HAP-1 (cell line): Measurements from ENCODE around the gene ITGA2B.
A peak's percentile ranks its signal among the peaks of the same experiment; 100 is the strongest.
"Not testable (repeated sequence)": the region's sequence is repeated elsewhere in the genome, so short reads cannot be mapped to it uniquely, and the experiment has no call there.

Experiments
- DNase-seq, 2 experiments: peaks; one replicate each; pipeline ENCODE4 v3.0.0-alpha.2; 2016 to 2020; ENCODE audit warnings: low spot score in 2 of 2
- H3K27me3 ChIP-seq: fragments of 250-450 bp; sonication (Bioruptor Pico); 2 replicates; pipeline ENCODE4 v1.5.1; 2020; ENCODE audit warnings: low read depth, mild to moderate bottlenecking, moderate library complexity
- H3K36me3 ChIP-seq: fragments of 250-450 bp; sonication (Bioruptor Pico); replicated peaks from 2 replicates; pipeline ENCODE4 v1.5.1; 2020; ENCODE audit warnings: mild to moderate bottlenecking
- H3K4me1 ChIP-seq: fragments of 250-450 bp; sonication (Bioruptor Pico); 2 replicates; pipeline ENCODE4 v1.5.1; 2020; ENCODE audit warnings: mild to moderate bottlenecking
- H3K4me3 ChIP-seq: fragments of 250-450 bp; sonication (Bioruptor Pico); 2 replicates; pipeline ENCODE4 v1.5.1; 2020; ENCODE audit warnings: mild to moderate bottlenecking, moderate library complexity
- H3K9me3 ChIP-seq: fragments of 250-450 bp; sonication (Bioruptor Pico); 2 replicates; pipeline ENCODE4 v1.5.1; 2020; ENCODE audit warnings: mild to moderate bottlenecking, moderate library complexity
- in situ Hi-C: fragments of 300-500 bp; cut with MboI; formaldehyde crosslinking; loops from 3 replicates; pipeline ENCODE4 v1.14.3; 2020; ENCODE audit warnings: low sequenced_read_pairs, inconsistent platforms, mixed read lengths

ITGA2B gene

DNA sequence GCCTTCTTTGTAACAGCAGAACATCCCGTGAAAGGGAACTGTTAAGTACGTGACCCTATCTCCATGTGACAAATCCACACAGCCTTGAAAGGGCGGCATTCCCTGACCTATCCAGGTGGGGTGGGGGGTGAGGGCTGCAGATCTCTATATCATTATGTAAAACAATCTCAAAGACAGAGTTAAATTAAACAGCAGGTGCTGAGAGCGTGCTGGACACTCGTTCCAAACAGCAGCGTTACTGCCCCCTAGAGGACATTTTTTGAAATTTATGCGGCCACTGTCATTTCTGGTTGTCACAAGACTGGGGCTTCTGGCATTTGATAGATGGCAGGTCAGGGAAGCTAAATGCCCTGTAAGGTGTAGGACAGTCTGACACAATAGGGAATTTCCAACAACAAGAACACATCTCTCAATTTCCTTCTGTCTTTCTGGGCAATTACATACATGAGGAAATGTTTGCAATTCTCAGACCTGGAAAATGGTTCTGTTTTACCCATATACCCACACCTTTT, 58.1 kb downstream of the ITGA2B start:
- H3K9me3 ChIP-seq, result no peaks in the 10 kb centered on the region; the same call in 1 of the 2 replicates
- in situ Hi-C loops, result no loop called here
- DNase-seq, result peak; percentile 74 to 87
- no peaks in the 10 kb centered on the region for H3K36me3 ChIP-seq
- H3K4me1 ChIP-seq, result peaks cover 4% of the 10 kb centered on the region
- H3K4me3 ChIP-seq, result no peak overlapping the region
- H3K27me3 ChIP-seq, result no peaks in the 10 kb centered on the region

DNA sequence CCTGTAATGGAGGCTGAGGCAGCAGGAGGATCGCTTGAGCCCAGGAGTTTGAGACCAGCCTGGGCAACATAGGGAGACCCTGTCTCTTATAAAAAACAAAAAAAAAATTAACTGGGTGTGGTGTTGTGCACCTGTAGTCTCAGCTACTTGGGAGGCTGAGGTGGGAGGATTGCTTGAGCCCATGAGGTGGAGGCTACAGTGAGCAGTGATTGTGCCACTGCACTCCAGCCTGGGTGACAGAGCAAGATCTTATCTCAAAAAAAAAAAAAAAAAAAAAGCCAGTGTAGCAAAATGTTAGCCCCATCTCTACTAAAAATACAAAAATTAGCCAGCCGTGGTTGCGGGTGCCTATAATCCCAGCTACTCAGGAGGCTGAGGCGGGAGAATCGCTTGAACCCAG, 59.2 kb downstream of the ITGA2B start:
- H3K4me1 ChIP-seq, result peaks cover 11% of the 10 kb centered on the region
- H3K27me3 ChIP-seq, H3K4me3 ChIP-seq, in situ Hi-C loops, H3K36me3 ChIP-seq, DNase-seq, H3K9me3 ChIP-seq: not testable (repeated sequence)

DNA sequence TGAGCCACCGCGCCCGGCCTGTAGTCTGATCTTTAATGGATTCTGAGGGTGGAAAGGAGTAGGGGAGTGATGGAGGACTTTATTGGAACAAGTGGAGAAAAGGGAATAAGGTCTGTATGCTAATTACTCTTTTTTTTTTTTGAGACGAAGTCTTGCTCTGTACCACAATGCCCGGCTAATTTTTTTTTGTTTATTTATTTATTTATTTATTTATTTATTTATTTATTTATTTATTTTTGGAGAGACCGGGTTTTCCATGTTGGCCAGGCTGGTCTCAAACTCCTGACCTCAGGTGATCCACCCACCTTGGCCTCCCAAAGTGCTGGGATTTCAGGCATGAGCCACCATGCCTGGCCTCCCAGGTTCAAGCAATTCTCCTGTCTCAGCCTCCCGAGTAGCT, 59.9 kb downstream of the ITGA2B start:
- H3K27me3 ChIP-seq, H3K9me3 ChIP-seq, H3K36me3 ChIP-seq, H3K4me3 ChIP-seq, DNase-seq: not testable (repeated sequence)
- H3K4me1 ChIP-seq, result peaks cover 11% of the 10 kb centered on the region
- in situ Hi-C loops, result loop anchor here (5.0 kb wide), 1 partner anchor 117 kb away; no protein-coding TSS in a partner anchor

DNA sequence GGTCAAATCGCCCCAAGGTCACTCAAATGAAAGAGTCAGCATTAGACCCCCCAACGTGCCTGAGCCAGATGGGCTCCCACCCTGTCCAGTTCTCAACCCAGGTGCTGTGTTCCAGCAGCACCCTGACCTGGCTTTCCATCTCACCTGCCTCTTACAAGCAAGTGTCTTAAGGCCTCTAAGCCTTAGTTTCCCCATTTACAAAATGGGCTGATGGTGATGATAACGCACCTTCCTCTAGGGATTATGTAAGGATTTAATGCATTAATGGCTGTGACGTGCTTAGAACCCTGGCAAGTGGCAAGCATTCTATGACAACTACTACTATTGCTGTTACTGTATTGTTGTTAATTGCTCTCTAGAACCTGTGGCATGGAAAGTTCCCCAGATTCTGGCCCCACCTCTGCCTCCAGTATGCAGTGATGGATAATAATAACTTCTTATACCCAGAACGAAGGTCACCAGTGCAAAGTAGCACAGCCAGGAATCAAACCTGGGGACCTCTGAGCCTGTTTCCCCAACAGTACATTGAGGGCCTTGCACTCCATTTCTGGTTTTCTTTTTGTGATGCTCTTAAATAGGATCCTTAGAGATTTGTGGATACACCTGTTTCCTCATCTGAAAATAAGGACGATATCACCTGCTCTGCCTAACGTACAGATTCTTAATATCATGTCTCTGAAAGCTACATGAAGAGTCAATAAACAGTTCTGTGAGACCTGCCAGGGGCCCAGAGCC, 61.6 kb downstream of the ITGA2B start:
- Histone ChIP-seq H3K27me3 (no peaks in the 10 kb centered on the region), H3K36me3 (0 out of 2 replicates have a peak, but pooled peaks cover 5% of the 10 kb centered on the region), H3K4me3 (no peak overlapping the region), H3K9me3 (no peaks in the 10 kb centered on the region; the same call in 1 of the 2 replicates), H3K4me1 (peaks cover 13% of the 10 kb centered on the region)
- in situ Hi-C loops, result loop anchor here (5.0 kb wide), 1 partner anchor 116 kb away; no protein-coding TSS in a partner anchor
- DNase-seq, result no peak

DNA sequence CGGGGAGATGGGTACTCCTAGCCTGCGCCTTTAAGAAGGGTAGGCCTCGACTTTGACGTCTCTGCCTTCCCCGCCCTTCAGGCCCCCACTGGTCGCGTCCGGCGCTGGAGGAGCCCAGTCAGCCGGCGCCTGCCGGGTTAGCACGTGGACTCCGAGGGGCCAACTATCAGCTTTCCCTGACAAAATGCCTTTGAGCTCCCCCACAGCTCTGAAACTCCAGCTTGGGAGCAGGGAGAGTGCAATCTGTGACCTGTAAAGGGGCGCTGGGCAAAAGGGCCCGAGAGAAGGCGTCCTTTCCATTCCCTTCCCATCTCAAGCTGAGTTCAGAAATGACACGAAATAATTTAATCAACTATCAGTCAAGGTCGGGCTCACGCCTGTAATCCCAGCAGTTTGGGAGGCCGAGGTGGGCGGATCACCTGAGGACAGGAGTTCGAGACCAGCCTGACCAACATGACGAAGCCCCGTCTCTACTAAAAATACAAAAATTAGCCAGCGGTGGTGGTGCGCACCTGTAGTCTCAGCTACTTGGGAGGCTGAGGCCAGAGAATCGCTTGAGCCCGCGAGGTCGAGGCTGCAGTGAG, 62.5 kb downstream of the ITGA2B start:
- H3K4me3 ChIP-seq, result peak overlapping the region; percentile 13
- in situ Hi-C loops, result loop anchor here (5.0 kb wide), 1 partner anchor 115 kb away; no protein-coding TSS in a partner anchor
- H3K4me1 ChIP-seq, result peaks cover 13% of the 10 kb centered on the region
- H3K36me3 ChIP-seq, result peaks cover 13% of the 10 kb centered on the region
- H3K9me3 ChIP-seq, result no peaks in the 10 kb centered on the region; the same call in 1 of the 2 replicates
- H3K27me3 ChIP-seq, result no peaks in the 10 kb centered on the region
- peak; percentile 95 to 96 for DNase-seq

DNA sequence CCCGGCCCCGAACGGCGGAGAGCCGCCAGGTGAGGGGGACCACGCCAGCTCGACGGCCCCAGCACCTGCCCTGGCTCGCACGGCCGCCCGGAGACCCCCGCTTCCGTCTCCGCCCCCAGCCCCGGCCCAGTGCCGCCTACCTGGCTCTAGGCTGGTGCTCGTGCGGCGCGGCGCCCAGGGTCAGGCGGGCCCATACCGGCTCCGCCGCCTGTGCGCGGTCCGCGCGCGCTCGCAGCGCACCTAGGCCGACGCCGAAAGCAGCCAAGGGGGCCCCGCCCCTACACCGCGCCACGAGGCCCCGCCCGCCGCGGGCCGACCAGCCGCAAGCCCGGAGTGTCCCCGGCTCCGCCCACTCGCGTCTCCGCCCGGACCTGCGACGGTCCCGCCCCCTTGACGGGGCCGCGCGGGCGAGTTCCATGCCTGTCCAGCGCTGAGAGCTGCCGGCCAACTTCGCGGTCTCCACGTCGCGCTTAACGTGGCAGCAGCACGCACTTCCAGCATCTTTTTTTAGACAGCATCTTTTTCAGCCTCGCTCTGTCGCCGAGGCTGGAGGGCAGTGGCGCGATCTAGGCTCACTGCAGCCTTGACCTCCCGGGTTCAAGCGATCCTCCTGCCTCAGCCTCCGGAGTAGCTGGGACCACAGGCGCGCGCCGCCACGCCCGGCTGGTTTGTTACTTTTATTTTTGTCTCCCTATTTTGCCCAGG, 64.7 kb downstream of the ITGA2B start, which contains the start of gene SLC25A39:
Gene SLC25A39, minus strand, starts transcription at position 253 of the 705 bp plus-strand sequence. CDS start 1,261 bp downstream, outside the sequence.
- Histone ChIP-seq H3K4me1 (peaks cover 13% of the 10 kb centered on the region), H3K36me3 (peaks cover 35% of the 10 kb centered on the region), H3K9me3 (no peaks in the 10 kb centered on the region; the same call in 1 of the 2 replicates), H3K4me3 (peak within 1 kb of the TSS; percentile 88), H3K27me3 (no peaks in the 10 kb centered on the region)
- peak; percentile 84 to 96 for DNase-seq
- in situ Hi-C loops, result loop anchor here (5.0 kb wide), 1 partner anchor 112 kb away; no protein-coding TSS in a partner anchor

DNA sequence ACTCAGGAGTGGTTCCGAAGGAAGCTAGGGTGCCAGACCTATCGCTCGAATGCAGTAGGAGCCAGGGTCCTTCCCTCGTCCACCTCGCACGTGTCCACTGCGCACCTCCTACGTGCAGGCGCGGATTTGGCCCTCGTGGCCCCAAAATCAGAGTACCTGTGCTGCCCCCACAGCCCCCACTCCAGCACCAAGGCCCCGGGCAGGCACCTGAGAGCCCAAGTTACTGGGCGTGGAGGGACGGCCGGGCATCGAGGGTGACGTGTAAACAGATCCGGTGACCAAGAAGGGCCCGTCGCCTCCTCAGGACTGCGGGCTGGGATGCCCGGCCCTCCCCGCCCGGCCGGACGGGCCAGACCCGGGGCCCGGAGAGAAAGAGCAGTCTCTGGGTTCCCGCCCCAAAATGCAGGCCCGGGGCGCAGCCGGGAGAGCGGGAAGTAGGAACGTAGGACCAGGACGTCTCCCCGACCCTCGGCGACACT, 65.3 kb downstream of the ITGA2B start:
- peaks cover 39% of the 10 kb centered on the region for H3K36me3 ChIP-seq
- in situ Hi-C loops, result no loop called here
- H3K27me3 ChIP-seq, result no peaks in the 10 kb centered on the region
- DNase-seq, result no peak
- peaks cover 13% of the 10 kb centered on the region for H3K4me1 ChIP-seq
- peak overlapping the region; percentile 88 for H3K4me3 ChIP-seq
- no peaks in the 10 kb centered on the region; the same call in 1 of the 2 replicates for H3K9me3 ChIP-seq

DNA sequence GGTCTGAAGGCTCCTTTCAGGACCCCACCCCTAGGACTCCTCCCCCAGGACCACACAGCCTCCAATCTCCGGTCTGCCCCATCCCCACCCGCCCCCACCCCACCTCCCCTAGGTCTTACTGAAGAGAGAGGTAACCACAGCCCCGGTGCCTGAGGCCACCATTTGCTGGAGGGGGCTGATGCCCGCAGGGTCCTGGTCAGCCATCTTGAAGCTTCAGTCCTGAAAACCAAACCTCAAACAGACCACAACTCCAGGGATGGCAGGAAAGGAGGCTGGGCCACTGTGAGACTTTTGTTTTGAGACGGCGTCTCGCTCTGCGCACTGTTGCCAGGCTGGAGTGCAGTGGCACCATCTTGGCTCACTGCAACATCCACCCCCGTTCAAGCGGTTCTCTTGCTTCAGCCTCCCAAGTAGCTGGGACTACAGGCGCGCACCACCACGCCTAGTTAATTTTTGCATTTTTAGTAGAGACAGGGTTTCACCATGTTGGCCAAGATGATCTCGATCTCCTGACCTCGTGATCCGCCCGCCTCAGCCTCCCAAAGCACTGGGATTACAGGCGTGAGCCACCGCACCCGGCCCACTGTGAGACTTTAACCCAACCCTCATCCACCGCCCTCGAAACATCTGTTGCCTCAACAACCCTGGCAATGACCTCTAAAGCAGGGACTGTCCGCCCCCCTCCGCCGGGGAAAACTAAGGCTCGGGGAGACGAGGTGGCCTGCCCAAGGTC, 65.9 kb downstream of the ITGA2B start:
- in situ Hi-C loops, result no loop called here
- peak overlapping the region; percentile 88 for H3K4me3 ChIP-seq
- DNase-seq, result no peak

DNA sequence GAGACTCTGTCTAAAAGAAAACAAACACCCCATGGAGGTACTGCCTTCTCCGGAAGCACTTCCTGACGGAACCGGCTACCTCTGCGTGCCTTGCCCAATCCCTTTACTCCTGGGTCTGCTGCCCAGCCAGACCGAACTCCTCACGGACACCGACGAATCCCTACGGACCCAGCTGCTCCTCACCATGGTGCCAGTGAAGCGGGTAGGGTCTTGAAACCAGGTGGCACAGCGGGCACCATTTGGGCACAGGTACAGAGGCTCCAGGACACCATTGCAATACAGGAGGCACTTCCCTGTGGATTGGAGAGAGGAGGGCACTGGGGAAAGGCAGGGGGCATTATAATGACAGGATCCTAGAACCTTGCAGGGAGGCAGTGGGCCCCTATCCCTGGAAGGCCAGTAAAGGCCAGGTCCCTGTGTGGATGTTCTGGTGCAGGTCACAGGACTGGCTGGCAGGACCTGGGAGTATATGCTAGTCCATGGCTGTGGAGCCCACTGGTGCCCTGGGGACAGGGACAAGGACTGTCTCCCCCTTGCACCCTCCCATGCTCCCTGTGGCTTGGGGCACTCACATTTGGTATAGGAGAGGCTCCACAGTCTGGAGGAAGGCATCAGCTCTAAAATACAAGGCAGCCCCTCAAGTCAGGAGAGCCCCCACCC, 67.1 kb downstream of the ITGA2B start:
- in situ Hi-C loops, result no loop called here
- Histone ChIP-seq H3K36me3 (peaks cover 39% of the 10 kb centered on the region), H3K27me3 (no peaks in the 10 kb centered on the region; the same call in 1 of the 2 replicates), H3K9me3 (no peaks in the 10 kb centered on the region; the same call in 1 of the 2 replicates), H3K4me3 (no peak overlapping the region), H3K4me1 (peaks cover 13% of the 10 kb centered on the region)
- no peak for DNase-seq

More for the DNA sequence above, 65.9 kb downstream of the ITGA2B start:
- no peaks in the 10 kb centered on the region; the same call in 1 of the 2 replicates for H3K9me3 ChIP-seq
- H3K27me3 ChIP-seq, result no peaks in the 10 kb centered on the region
- H3K36me3 ChIP-seq, result peaks cover 39% of the 10 kb centered on the region
- H3K4me1 ChIP-seq, result peaks cover 13% of the 10 kb centered on the region
